ENCODE results near the gene VAT1.
A peak's percentile ranks its signal among the peaks of the same experiment; 100 is the strongest.
"Not testable (repeated sequence)": the region's sequence is repeated elsewhere in the genome, so short reads cannot be mapped to it uniquely, and the experiment has no call there.

Gene VAT1

GRCh38 chr17:43010667-43011308 lies 11.4 kb downstream of the VAT1 start:
- DNase-seq (ENCODE audit: low read depth in 1 of 2, low spot score in 1 of 2) = no peak

GRCh38 chr17:43006639-43007551 lies 15.3 kb downstream of the VAT1 start, which contains the start of gene IFI35:
Gene IFI35, plus strand, starts transcription at chr17:43006784. Its CDS starts 164 bp downstream, at chr17:43006948.
- peak; percentile 74 to 75 for DNase-seq (ENCODE audit: low read depth in 1 of 2, low spot score in 1 of 2)

- no peak for DNase-seq (ENCODE audit: low read depth in 1 of 2, low spot score in 1 of 2)
Measured at GRCh38 chr17:43003542-43004172, 18.5 kb downstream of the VAT1 start.

GRCh38 chr17:43000894-43001293 lies 21.3 kb downstream of the VAT1 start:
- not testable (repeated sequence) for DNase-seq (ENCODE audit: low read depth in 1 of 2, low spot score in 1 of 2)

GRCh38 chr17:42999003-42999525 lies 23.1 kb downstream of the VAT1 start:
- no peak for DNase-seq (ENCODE audit: low read depth in 1 of 2, low spot score in 1 of 2)

GRCh38 chr17:42997984-42998938 lies 23.9 kb downstream of the VAT1 start, which contains the start of gene RPL27:
Gene RPL27, plus strand, starts transcription at chr17:42998419. Its CDS starts 332 bp downstream, at chr17:42998751.
- DNase-seq (ENCODE audit: low read depth in 1 of 2, low spot score in 1 of 2) = peak; percentile 90 to 93

GRCh38 chr17:42997390-42997983 lies 24.7 kb downstream of the VAT1 start:
- no peak for DNase-seq (ENCODE audit: low read depth in 1 of 2, low spot score in 1 of 2)

GRCh38 chr17:42993913-42994312 lies 28.3 kb downstream of the VAT1 start:
- DNase-seq (ENCODE audit: low read depth in 1 of 2, low spot score in 1 of 2) = not testable (repeated sequence)

- DNase-seq (ENCODE audit: low read depth in 1 of 2, low spot score in 1 of 2) = no peak
Measured at GRCh38 chr17:42992872-42993271, 29.3 kb downstream of the VAT1 start.

GRCh38 chr17:42991471-42991870 lies 30.7 kb downstream of the VAT1 start:
- no peak for DNase-seq (ENCODE audit: low read depth in 1 of 2, low spot score in 1 of 2)

GRCh38 chr17:42989726-42990652 lies 32.2 kb downstream of the VAT1 start:
- DNase-seq (ENCODE audit: low read depth in 1 of 2, low spot score in 1 of 2) = no peak

- no peak for DNase-seq (ENCODE audit: low read depth in 1 of 2, low spot score in 1 of 2)
Measured at GRCh38 chr17:42989141-42989540, 33.0 kb downstream of the VAT1 start.

GRCh38 chr17:42985225-42985624 lies 37.0 kb downstream of the VAT1 start:
- DNase-seq (ENCODE audit: low read depth in 1 of 2, low spot score in 1 of 2) = no peak

- no peak for DNase-seq (ENCODE audit: low read depth in 1 of 2, low spot score in 1 of 2)
Measured at GRCh38 chr17:42982266-42982665, 39.9 kb downstream of the VAT1 start.

- peak in 1 of 2 donors; percentile 37 for DNase-seq (ENCODE audit: low read depth in 1 of 2, low spot score in 1 of 2)
Measured at GRCh38 chr17:42980766-42981397, 41.3 kb downstream of the VAT1 start.

GRCh38 chr17:42980274-42980765 lies 41.9 kb downstream of the VAT1 start, which contains the start of gene RUNDC1:
Gene RUNDC1, plus strand, starts transcription at chr17:42980565. Its CDS starts 12 bp downstream, at chr17:42980577.
- peak; percentile 87 to 90 for DNase-seq (ENCODE audit: low read depth in 1 of 2, low spot score in 1 of 2)

GRCh38 chr17:42979511-42980273 lies 42.5 kb downstream of the VAT1 start, which contains the start of gene PTGES3L:
Gene PTGES3L, minus strand, starts transcription at chr17:42980080. Its CDS starts 27 bp downstream, at chr17:42980053.
- DNase-seq (ENCODE audit: low read depth in 1 of 2, low spot score in 1 of 2) = no peak

Measured in stimulated activated CD4-positive, alpha-beta T cell treated with anti-CD3 and anti-CD28 coated beads, Interleukin-15, amount 100 ng/mL, for 1 hour (primary cell).